Measurements from ENCODE around the gene CXXC5. TPM values are rescaled to one million over a fixed set of nuclear protein-coding genes. Genes with fewer than 3 reads are reported as not detected.

The CXXC5 gene
- total and polyA plus RNA-seq, 2 experiments from 2014 or later, result 90.9 to 106 TPM

DNA sequence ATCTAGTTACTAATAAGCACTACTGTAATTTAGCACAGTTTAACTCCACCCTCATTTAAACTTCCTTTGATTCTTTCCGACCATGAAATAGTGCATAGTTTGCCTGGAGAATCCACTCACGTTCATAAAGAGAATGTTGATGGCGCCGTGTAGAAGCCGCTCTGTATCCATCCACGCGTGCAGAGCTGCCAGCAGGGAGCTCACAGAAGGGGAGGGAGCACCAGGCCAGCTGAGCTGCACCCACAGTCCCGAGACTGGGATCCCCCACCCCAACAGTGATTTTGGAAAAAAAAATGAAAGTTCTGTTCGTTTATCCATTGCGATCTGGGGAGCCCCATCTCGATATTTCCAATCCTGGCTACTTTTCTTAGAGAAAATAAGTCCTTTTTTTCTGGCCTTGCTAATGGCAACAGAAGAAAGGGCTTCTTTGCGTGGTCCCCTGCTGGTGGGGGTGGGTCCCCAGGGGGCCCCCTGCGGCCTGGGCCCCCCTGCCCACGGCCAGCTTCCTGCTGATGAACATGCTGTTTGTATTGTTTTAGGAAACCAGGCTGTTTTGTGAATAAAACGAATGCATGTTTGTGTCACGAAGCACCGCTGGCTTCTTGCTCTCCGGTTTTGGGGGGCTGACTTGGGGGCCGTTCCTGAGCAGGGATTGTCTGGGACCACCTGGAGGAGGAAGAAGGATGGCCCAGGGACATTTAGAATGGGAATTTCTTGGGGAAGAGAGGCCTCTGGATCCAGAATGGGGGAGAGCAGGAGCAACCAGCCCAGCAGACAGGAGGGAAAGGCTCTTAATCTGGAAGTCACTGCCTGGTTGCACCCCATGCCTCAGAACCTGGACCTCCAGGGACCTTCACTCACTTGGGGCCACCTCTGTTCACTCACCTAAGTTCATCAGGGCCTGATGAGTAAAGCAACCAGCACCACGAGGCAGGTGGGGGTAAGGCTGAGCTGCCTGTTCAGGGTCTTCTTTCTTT, 35.4 kb downstream of the CXXC5 start:
- H3K4me3 ChIP-seq, result no peak overlapping the region
- H3K36me3 ChIP-seq (replicated peaks; ENCODE audit: insufficient read depth, low read depth), result no peaks in the 10 kb centered on the region
- H3K4me1 ChIP-seq (ENCODE audit: insufficient read depth), result peaks cover 12% of the 10 kb centered on the region
- H3K27me3 ChIP-seq, result no peaks in the 10 kb centered on the region
- TF ChIP-seq EZH2 (IDR thresholded peaks at IDR 0.05; ENCODE audit: borderline replicate concordance) (no peak), CTCF (IDR thresholded peaks at IDR 0.05; ENCODE audit: poor library complexity) (no peak), EZH2phosphoT487 (IDR thresholded peaks at IDR 0.05; ENCODE audit: low read depth, severe bottlenecking, unreplicated experiment) (no peak)
- H3K79me2 ChIP-seq, result peaks cover 7% of the 10 kb centered on the region
- WGBS (ENCODE audit: low lambda C conversion rate, missing lambda C conversion rate), result 81% methylated on average over 19 of the region's 20 CpGs
- no peak overlapping the region for H2AFZ ChIP-seq
- H3K9me2 ChIP-seq (replicated peaks; ENCODE audit: insufficient read depth), result no peaks in the 10 kb centered on the region
- no peak for DNase-seq (ENCODE audit: low spot score)
- no peak overlapping the region for H3K4me2 ChIP-seq
- no peak overlapping the region for H3K27ac ChIP-seq
- no peaks in the 10 kb centered on the region for H3K9me3 ChIP-seq (ENCODE audit: low read depth)
- peaks cover 19% of the 10 kb centered on the region for H4K20me1 ChIP-seq (ENCODE audit: insufficient read depth, poor library complexity, severe bottlenecking)

DNA sequence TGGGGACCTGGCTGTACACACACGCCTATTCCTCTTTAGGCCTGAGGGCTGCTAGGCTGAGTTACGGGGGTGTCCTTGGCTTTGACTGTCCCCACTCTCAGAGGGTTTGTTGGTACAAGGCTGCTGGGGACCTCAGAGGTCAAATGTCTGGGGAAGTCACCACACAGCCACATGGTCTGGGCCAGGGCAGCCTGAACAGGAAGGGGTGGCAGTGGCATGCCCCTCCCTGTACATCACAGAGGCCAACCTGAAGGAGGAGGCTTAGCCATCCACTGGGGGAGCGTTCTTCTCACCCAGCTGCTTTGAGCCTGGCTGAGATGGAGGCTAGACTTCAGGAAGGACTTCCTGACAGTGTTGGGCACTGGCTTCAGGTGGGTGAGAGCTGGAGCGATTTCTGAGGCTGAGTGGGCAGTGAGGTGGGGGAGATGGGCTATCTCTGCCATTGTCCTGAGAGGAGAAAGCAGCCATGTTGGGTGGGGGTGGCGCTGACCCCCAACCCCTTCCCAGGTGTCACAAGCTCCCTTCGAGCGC, 36.3 kb downstream of the CXXC5 start:
- Histone ChIP-seq H3K4me1 (ENCODE audit: insufficient read depth) (peaks cover 19% of the 10 kb centered on the region), H3K9me2 (replicated peaks; ENCODE audit: insufficient read depth) (no peaks in the 10 kb centered on the region), H3K36me3 (replicated peaks; ENCODE audit: insufficient read depth, low read depth) (no peaks in the 10 kb centered on the region), H3K27ac (no peak overlapping the region), H3K79me2 (peaks cover 7% of the 10 kb centered on the region), H3K4me3 (no peak overlapping the region), H4K20me1 (ENCODE audit: insufficient read depth, poor library complexity, severe bottlenecking) (peaks cover 11% of the 10 kb centered on the region), H3K4me2 (no peak overlapping the region), H2AFZ (no peak overlapping the region), H3K9me3 (ENCODE audit: low read depth) (no peaks in the 10 kb centered on the region), H3K27me3 (no peaks in the 10 kb centered on the region)
- DNase-seq (ENCODE audit: low spot score), result no peak
- no peak for TF ChIP-seq EZH2phosphoT487 (IDR thresholded peaks at IDR 0.05; ENCODE audit: low read depth, severe bottlenecking, unreplicated experiment)
- TF ChIP-seq EZH2 (IDR thresholded peaks at IDR 0.05; ENCODE audit: borderline replicate concordance), result no peak
- TF ChIP-seq CTCF (IDR thresholded peaks at IDR 0.05; ENCODE audit: poor library complexity), result no peak
- 84% methylated on average over 6 of the region's 7 CpGs for WGBS (ENCODE audit: low lambda C conversion rate, missing lambda C conversion rate)

GRCh38 chr5:139684881-139685749, 37.0 kb downstream of the CXXC5 start:
- peaks cover 7% of the 10 kb centered on the region for H3K79me2 ChIP-seq
- no peak for DNase-seq (ENCODE audit: low spot score)

More at GRCh38 chr5:139684881-139685749, 37.0 kb downstream of the CXXC5 start:
- H4K20me1 ChIP-seq (ENCODE audit: insufficient read depth, poor library complexity, severe bottlenecking), result peaks cover 4% of the 10 kb centered on the region
- no peaks in the 10 kb centered on the region for H3K27me3 ChIP-seq
- no peak overlapping the region for H3K4me3 ChIP-seq
- 80% methylated on average over 12 of the region's 19 CpGs for WGBS (ENCODE audit: low lambda C conversion rate, missing lambda C conversion rate)
- TF ChIP-seq EZH2 (IDR thresholded peaks at IDR 0.05; ENCODE audit: borderline replicate concordance), result no peak
- peak; percentile 21 for TF ChIP-seq CTCF (IDR thresholded peaks at IDR 0.05; ENCODE audit: poor library complexity)
- H3K9me3 ChIP-seq (ENCODE audit: low read depth), result no peaks in the 10 kb centered on the region
- no peaks in the 10 kb centered on the region for H3K9me2 ChIP-seq (replicated peaks; ENCODE audit: insufficient read depth)
- H2AFZ ChIP-seq, result no peak overlapping the region
- H3K4me1 ChIP-seq (ENCODE audit: insufficient read depth), result peaks cover 25% of the 10 kb centered on the region
- no peaks in the 10 kb centered on the region for H3K36me3 ChIP-seq (replicated peaks; ENCODE audit: insufficient read depth, low read depth)
- H3K27ac ChIP-seq, result no peak overlapping the region
- H3K4me2 ChIP-seq, result no peak overlapping the region
